IPS DF 4.7 (cell line): ENCODE measurements around the gene MTCH2.
"Not testable (repeated sequence)": the region's sequence is repeated elsewhere in the genome, so short reads cannot be mapped to it uniquely, and the experiment has no call there.

Experiments used
- DNase-seq: peaks from one replicate; pipeline ENCODE4 v3.0.0-alpha.2; 2013; ENCODE audit warnings: low spot score; ENCODE audit errors: extremely low read depth

The MTCH2 gene

DNA sequence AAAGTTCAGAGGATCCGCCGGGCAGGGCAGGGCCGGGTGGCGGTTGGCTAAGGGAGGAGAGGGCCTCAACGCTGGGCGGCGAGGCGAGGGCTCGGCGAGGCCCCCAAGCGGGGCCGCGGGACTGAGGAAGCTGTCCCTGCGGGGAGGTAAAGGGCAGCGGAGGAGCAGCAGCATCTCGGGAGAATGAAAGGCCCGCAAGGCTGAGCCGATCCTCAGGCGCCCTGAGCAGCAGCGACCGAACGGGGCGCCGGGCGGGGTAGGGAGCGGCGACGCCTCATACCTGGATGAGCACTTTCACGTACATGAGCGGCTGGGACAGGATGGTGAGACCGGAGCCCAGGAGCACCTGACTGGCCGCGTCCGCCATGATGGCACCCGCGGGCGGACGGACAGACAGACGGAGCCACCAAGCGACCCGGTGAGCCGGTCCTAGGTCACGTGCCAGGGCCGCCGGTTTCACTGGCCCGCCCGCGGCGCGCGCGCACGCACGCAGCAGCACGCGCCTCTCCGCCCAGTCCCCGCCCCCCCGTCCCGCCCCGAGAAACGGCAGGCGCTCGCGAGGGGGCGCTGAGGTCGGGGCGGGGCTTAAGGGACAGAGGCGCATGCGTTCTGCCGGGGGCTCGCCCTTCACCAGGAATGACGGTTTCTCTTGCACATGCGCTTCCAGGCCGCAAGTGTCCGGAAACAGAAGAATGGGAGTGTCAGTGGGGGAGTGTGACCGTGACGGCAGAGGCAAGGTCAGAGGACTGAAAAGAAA, at the start of gene MTCH2:
TSS of gene MTCH2 (minus strand) at position 461 of the 757 bp plus-strand sequence. CDS start at position 367, 94 bp downstream.
- peak; percentile 69 for DNase-seq

DNA sequence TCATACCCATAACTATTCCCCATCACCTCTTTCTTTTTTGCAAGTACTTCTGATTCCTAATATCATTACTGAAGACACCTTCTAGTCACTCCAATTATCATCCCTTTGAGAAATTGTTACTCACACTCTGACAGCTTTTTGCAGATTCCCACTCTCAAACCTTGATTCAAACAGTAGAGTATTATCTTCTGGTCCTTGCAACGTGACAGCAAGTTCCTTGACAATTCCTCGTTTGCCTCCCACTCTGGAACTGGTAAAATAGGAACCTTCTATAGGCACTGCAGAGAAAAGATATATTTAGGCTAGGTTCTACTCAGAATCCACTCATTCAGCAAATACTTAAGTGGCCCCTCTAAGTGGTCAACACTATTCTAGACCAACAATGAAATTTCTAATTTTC, 49.6 kb upstream of the MTCH2 start:
- DNase-seq, result no peak

DNA sequence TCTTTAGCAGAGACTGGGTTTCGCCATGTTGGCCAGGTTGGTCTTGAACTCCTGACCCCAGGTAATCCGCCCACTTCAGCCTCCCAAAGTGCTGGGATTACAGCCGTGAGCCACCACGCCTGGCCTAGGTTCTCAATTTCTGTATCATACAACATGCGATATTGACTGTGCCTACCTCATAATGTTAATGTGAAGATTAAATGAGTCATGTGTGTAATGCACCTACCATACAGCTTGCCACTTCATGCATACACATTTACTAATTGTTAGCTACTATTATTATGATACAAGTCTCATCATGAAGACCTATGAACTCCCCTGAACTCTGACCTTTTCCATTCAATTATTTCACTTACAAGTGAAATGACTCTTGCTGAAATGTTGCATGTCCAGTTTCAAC, 47.1 kb upstream of the MTCH2 start:
- DNase-seq, result no peak

DNA sequence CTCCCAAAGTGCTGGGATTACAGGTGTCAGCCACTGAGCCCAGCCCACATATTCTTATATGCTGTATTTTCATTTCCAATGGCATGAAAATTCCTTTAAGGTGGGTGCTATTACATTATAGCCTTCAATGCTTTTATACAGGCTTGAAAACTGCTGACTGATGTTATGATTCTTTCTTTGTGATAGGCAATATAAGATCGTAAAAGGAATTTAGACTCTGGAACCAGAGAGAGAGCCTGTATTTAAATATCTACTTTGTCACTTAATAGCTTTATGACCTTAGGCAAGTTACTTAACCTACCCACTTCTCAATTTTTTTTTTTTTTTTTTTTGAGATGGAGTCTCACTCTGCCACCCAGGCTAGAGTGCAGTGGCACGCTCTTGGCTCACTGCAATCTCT, 46.6 kb upstream of the MTCH2 start:
- no peak for DNase-seq

DNA sequence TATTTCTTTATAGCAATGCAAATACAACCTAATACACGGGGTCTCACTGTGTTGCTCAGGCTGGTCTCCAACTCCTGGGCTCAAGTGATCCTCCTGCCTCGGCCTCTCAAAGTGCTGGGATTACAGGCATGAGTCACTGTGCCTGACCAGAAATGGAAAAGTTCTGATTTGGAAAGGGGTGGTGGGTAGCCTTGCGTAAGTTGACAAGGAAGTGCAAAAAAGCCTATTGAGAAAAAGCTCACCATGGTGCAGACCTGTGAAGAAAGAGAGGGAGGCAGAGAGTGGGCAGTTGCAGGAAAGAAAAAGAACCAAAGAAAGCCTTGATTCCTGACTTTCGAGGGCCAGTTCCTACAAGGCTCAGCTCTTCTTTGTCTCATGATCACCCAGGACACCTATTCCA, 45.8 kb upstream of the MTCH2 start:
- DNase-seq, result no peak

DNA sequence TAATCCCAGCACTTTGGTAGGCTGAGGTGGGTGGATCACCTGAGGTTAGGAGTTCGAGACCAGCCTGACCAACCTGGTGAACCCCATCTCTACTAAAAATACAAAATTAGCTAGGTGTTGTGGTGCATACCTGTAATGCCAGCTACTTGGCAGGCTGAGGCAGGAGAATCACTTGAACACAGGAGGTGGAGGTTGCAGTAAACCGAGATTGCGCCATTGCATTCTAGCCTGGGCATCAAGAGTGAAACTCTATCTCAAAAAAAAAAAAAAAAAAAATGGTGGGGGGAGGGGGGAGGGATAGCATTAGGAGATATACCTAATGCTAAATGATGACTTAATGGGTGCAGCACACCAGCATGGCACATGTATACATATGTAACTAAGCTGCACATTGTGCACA, 44.3 kb upstream of the MTCH2 start:
- DNase-seq, result not testable (repeated sequence)

DNA sequence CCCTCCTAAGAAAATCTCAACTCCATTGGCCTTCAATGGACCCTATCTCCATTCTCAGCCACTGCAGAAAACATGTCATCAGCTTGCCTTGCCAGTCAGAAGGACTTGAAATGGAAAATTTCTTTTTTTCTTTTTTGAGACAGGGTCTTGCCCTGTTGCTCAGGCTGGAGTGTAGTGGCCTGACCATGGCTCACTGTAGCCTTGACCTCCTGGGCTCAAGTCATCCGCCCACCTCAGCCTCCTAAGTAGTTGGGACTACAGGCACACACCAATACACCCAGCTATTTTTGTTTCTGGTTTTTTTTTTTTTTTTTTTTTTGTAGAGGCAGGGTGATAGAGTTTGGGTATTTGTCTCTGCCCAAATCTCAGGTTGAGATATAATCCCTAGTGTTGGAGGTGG, 43.8 kb upstream of the MTCH2 start:
- DNase-seq, result no peak

DNA sequence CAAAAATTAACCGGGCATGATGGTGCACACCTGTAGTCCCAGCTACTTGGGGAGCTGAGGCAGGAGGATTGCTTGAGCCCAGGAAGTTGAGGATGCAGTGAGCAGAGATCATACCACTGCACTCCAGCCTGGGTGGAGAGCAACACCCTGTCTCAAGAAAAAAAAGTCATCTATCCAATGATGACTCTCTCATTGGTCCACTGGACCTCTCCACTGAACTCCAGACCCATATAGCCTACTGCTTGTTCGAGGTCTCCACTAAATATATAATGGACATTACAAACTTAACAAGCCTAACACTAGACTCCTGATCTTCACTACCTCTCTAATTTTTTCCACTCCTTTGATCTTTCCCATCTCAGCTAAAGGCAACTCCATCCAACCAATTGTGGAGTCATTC, 33.5 kb upstream of the MTCH2 start:
- no peak for DNase-seq

DNA sequence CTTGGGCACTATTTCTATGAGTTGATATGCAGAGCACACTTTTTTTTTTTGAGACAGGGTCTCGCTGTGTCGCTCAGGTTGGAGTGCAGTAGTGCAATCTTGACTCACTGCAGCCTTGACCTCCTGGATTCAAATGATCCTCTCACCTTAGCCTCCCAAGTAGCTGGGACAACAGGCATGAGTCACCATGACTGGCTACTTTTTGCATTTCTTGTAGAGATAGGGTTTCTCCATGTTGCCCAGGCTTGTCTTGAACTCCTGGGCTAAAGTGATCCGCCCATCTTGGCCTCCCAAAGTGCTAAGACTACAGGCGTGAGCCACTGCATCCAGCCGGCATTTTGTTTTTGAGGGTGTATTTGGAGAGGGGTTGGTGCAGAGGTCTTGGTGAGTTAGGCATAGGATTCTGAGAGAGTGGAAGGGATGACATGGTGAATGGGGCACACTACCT, 29.9 kb upstream of the MTCH2 start:
- DNase-seq, result no peak

DNA sequence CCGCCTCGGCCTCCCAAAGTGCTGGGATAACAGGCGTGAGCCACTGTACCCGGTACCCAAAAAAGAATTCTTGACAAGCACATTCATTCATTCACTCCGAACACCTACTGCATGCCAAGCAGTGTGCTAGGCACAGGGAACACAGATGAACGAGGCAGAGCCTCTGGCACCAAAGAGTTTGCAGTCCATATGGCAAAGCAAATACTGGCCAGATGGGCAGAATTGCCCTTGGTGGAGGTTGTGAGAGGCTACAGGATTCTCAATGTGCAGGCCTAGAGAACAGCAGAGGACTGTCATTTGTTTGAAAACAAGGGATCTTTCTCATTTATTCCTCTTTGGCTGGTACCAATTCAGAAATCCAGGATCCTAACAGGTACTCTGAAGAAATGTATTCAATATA, 27.5 kb upstream of the MTCH2 start:
- no peak for DNase-seq

DNA sequence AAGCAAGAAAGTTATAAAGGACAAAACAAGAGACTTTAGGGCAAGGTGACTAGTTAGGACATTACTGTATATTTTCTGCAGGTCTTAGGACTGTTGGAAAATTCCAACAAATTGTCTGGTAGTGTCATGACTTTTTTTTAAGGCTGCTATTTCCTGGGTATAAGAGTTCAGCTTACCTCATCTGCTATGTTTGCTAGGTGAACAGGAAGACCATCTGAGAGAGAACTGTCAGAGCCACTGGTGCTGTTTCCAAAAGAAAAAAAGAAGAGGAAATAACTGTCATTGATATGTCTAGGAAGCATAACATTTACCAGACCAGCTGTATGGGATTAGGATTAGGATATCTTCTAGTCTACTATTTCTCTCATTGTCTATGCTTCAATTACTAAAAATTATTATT, 26.3 kb upstream of the MTCH2 start:
- DNase-seq, result no peak

DNA sequence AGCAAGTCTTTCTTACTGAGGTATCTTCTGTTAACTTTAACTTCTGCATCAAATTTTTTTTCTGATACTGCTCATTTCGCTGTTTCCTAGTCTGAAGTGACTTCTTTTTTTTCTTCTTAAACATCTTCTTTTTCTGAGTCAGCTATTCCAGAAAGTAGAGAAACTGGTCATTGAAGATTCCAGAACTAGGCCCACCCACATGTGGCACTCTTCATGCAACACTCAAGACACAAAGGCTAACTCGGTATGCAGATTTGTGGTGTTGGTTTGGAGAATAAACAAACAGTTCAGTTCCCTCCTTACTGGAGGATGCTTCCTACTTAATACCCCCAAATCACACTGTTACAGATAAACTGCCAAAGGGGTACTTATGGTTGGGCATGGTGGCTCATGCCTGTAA, 25.2 kb upstream of the MTCH2 start:
- no peak for DNase-seq

DNA sequence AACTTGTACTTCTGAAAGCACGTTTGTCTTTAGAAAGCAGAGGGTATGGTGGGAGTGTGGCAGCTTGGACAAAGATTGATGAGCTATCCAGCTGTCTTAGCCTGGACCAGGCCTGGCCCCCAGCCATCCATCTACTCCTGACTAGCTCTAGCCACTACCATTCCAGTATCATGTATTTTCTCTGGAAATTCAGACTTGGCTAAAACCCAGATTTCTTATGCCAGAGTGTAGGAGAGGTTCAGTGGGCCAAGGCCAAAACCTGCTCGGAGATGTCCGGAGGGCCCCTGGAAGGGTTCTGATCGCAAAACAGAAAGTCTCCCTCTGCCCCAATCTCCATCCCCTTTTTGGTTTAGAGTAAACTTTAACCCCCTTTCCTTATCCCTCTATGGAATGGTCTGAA, 24.8 kb upstream of the MTCH2 start:
- DNase-seq, result no peak

DNA sequence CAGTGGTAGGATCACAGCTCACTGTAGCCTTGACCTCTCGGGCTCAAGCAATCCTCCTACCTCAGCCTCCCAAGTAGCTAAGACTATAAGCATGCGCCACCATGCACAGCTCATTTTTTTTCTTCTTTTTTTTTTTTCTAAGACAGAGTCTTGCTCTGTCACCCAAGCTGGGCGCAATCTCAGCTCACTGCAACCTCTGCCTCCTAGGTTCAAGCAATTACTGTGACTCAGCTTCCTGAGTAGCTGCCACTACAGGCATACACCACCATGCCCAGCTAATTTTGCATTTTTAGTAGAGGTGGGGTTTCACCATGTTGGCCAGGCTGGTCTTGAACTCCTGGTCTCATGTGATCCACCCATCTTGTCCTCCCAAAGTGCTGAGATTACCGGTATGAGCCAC, 22.6 kb upstream of the MTCH2 start:
- DNase-seq, result not testable (repeated sequence)

DNA sequence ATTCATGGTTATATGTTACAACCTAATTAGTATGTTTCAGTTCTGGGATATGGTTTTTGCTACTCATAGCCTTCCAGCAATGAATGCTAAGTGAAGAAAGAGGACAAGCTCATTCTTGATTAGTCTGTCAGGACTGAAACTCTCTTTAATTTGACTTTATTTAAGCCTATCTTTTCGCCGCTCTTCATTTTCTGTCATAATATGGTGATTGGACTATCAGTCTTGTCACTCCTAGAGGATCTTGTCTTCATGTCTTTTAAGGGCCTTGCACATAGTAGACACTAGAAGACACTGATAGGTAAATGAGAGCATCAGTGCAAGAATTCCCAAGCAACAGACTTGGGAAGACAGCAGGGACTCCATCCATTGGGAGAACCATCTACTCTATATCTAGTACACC, 18.9 kb upstream of the MTCH2 start:
- no peak for DNase-seq

DNA sequence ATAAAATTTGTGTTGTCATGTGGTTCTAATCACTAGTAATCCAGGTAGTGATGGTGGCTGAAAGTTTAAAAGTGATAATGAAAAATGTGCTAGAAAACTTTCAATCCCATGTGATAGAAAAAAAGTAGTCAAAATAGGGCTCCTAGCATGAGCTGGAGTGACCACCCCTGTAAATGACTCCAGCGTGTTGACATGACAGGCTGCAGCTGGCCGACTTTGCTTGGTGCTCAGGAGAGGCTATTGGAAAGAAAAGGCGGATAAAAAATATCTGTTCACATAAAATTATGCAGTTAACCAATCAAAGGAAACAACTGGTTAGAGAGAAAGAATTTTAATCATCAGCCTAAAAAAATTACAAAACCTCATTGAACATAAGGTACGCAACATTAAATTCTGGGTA, 16.9 kb upstream of the MTCH2 start:
- no peak for DNase-seq

DNA sequence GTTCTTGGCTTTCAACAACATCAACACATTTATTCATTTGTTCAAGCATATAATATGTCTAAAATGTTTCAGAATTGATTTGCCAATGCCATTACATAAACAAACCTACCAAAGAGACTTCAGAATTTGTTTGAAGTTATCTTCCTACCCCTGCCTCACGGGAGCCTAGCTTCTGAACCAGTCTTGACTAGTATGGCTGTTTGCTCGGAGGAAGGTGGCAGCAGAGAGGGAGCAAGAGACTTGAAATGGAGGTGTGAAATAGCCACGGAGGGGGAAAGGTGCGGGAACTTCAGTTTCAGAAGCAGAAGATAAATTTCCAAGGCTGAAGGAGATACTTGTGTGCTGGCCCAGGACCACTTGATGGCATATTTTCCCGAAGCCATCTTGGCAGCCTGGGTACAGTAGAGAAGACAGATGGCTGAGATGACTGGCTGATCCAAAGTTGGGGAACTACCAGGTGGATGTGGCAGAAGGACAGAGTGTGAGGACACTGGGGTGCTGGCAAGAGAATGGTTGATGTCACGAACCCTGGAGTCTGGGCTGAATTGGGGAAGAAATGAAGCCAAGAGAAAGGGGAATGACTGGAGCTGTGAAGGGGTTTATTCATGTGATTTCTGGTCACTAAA, 14.0 kb upstream of the MTCH2 start:
- DNase-seq, result no peak

DNA sequence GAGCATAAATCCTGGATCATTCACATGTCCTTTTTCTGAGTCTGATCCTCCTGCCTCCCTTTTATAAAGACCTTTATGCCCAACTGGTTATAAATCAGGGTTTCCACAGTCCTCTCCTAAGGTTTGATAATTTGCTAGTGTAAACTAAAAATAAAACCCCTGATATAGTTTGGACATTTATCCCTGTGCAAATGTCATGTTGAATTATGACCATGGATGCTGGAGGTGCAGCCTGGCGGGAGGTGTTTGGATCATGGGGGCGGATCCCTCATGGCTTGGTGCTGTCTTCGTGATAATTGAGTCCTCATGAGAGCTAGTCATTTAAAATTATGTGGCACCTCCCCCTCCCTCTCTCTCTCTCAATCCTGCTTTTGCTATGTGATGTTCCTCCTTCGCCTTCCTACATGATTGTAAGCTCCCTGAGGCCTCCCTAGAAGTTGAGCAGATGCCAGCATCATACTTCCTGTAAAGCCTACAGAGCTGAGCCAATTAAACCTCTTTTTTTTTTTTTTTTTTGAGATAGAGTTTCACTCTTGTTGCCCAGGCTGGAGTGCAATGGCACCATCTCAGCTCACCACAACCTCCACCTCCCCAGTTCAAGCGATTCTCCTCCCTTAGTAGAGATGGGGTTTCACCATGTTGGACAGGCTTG, 9.6 kb upstream of the MTCH2 start:
- DNase-seq, result no peak

DNA sequence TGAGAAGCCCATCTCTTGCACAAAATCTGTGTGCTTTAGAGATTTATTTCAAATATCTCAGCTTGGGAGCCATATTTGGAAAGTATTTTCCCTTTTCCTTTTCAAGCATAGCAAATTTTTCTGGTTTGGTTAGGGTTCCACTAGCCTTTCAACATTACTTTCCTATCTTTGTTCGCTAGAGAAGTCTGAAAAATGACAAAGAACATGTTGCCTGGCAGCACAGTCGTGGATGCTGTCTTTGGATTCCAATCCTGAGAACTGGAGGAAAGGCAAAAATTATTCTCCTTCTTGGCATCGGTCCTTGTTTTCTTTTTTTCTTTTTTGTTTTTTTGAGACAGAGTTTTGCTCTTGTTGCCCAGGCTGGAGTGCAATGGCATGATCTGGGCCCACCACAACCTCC, 6.9 kb upstream of the MTCH2 start:
- no peak for DNase-seq

DNA sequence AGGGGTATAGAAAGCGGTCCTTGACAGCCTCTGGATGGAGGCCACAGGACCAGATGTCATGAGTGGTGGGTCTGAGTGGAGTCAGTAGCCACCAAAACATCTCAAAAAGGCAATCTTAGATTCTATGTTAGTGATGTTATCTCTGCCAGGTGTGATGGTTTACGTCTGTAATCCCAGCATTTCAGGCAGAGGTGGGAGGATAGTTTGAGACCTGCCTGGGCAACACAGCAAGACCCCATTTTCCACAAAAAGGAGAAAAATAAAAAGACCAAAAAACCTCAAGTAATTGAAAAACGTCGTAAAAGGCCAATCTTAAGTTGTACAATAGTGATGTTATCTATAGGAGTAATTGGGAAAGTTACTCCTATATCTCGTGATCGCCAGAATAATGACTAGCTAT, 3.7 kb upstream of the MTCH2 start:
- no peak for DNase-seq

DNA sequence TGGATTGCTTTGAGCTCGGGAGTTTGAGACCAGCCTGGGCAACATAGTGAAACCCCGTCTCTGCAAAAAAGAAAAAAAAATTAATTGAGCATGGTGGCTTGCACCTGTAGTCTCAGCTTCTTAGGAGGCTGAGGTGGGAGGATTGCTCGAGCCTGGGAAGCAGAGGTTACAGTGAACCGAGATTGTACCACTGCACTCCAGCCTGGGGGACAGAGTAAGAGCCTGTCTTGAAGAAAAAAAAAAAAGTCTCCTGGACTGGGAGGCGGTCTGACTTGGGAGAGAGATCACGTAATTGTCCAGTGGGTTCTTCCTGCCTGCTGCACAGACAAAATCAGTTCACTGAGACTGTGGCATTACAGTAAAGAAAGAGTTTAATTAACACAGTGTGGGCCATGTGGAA, 3.1 kb upstream of the MTCH2 start:
- DNase-seq, result no peak

DNA sequence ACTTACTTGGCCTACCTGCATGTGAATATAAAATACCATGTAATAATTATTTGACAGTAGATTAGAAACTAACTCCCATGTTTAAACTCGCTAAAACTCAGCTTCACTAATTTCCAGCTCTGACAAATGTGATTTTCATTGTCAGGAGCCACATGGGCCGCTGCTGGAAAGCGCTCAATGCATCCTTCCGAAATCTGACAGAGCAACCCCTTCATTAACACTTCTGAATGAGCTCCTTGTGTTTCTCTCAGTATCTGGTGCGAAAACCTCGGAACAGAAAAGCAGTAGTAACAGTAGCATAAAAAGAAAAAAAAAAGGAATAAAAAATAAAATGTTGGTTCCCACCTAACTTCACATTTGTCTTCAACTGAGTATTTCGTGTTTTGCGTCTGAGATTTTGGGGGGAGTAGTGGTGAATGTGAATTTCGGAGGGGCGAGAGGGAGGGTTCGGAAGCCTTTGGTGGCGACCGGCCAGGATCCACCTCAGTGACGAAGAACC, 710 bp downstream of the MTCH2 start:
- DNase-seq, result no peak

DNA sequence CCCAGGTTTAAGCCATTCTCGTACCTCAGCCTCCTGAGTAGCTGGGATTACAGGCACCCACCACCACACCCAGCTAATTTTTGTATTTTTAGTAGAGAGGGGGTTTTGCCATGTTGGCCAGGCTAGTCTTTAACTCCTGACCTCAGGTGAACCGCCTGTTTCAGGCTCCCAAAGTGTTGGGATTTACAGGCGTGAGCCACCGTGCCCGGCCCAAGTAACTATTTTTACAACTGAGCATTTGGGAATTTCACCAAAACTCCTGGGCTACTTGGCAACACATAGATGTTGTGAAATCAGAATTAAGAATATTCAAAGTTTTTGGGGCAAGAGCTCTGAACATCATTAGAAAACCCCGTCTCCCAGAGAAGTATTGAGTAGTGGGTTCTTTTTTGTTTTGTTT, 1.9 kb downstream of the MTCH2 start:
- not testable (repeated sequence) for DNase-seq
